Skin of body (tissue), 2 donors: ENCODE measurements around the gene DBP. TPM values are rescaled to one million over a fixed set of nuclear protein-coding genes. Genes with fewer than 3 reads are reported as not detected.
A peak's percentile ranks its signal among the peaks of the same experiment; 100 is the strongest.
"Not testable (repeated sequence)": the region's sequence is repeated elsewhere in the genome, so short reads cannot be mapped to it uniquely, and the experiment has no call there.

Experiments
- DNase-seq: peaks from one replicate; lab custom pipeline; 2025; lab: John Stamatoyannopoulos, UW
- total RNA-seq: library from RNA; depleted of rRNA; stranded (reverse); fragments of >200 nt; gene quantifications from one replicate; pipeline ENCODE4 v1.2.3, GENCODE V29; 2014

Gene DBP, protein sequence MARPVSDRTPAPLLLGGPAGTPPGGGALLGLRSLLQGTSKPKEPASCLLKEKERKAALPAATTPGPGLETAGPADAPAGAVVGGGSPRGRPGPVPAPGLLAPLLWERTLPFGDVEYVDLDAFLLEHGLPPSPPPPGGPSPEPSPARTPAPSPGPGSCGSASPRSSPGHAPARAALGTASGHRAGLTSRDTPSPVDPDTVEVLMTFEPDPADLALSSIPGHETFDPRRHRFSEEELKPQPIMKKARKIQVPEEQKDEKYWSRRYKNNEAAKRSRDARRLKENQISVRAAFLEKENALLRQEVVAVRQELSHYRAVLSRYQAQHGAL
- 5.7 TPM for total RNA-seq

DNA sequence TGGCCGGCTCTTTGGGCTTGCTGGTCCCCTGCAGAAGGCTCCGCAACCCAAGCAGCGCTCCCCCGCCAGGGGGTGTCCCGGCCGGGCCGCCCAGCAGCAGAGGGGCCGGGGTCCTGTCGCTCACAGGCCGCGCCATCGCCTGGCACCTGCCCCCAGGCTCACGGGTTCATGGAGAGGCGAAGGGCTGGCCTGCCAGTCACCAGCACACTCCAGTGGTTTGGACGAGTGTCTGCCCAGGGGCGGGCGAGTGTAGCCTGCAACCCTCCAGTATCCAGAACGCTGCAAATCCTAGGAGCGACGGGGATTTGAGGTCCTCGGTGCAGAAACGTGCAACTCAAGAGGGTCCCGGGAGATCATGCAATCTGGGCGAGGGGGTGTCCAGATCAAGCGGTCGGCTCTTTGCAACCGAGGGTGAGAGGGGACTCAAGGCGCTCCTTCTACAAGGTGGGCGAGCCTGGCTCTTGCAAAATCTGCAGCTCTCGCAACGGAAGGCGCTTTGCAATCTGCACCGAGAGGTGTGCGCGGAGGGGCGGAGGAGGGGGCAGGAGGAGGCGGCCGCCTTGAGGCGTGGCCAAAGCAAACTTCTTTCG is at the start of gene DBP:
Gene DBP (minus strand): TSS at position 521 of the 590 bp plus-strand sequence. CDS start 385 bp downstream, at position 136.
- peak; percentile 70 for DNase-seq

DNA sequence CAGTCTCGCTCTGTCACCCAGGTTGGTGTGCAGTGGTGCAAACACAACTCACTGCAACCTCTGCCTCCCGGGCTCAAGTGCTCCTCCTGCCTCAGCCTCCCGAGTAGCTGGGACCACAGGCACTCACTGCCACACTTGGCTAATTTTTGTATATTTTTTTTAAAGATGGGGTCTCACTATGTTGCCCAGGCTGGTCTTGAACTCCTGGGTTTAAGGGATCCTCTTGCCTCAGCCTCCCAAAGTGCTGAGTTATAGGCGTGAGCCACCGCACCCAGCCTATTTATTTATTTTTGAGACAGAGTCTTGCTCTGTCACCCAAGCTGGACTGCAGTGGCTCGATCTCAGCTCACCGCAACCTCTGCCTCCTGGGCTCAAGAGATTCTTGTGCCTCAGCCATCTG is 49.5 kb upstream of the DBP start:
- DNase-seq: not testable (repeated sequence)

DNA sequence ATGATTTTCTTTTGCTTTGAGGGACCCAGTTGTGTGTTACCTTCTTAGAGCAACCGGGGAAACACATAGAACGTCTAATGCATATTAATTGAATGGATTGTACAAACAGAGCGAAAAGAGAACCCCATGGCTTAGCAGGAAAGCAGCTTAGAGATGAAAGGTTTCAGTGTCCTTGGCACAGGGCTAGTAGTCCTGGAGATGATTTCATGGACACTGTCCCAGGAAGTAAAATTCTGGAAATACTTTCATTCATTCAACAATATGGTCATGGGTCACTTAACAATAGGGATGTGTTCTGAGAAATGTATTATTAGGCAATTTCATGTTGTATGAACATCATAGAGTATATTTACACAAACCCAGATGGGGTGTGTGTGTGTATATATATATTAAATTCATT is 48.9 kb upstream of the DBP start:
- no peak for DNase-seq

DNA sequence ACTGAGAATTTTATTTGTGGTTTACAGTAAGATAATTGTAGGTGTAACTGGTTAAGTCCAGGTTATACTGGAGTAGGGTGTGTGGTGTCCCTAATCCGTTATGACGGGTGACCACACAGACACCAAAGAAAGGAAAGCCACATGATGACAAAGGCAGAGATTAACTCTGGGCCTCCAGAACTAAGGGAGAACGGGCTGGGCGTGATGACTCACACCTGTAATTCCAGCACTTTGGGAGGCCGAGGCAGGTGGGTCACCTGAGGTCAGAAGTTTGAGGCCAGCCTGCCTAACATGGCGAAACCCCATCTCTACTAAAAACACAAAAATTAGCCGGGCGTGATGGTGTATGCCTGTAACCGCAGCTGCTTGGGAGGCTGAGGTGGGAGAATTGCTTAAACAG is 48.4 kb upstream of the DBP start:
- DNase-seq: no peak

DNA sequence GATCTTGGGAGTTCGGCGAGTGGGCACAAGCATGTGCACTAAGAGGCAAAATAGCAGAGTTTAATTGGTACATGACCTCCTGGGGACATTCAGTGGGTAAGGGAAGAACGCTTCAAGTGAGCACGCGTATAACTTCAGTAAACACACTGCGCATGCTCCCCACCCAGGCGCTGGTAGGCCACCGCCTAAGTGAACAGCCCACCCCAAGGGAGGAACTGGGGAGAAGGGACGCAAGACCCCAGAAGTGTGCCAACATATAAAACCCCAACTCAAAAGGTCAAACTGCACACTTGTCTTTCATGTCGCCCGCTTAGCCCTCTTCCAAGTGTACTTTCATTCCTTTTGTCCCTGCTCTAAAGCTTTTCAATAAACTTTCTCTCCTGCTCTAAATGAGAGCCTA is 46.2 kb upstream of the DBP start:
- DNase-seq: peak; percentile 63

DNA sequence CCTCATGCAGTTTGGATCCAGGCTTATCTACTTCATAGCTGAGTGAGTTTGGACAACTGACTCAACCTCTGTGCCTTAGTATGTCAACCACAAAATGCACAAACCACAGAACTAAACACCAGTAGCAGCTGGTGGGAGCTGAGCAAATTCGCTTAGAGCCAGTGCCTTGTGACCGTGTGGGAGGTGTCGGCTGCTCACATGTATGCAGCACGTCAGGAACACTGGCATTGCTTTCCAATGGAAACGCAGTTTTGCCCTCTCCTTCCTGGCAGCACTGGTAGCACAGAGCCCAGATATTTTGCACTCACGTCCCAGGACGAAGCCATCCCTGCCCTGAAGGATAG is 43.9 kb upstream of the DBP start:
- DNase-seq: no peak

DNA sequence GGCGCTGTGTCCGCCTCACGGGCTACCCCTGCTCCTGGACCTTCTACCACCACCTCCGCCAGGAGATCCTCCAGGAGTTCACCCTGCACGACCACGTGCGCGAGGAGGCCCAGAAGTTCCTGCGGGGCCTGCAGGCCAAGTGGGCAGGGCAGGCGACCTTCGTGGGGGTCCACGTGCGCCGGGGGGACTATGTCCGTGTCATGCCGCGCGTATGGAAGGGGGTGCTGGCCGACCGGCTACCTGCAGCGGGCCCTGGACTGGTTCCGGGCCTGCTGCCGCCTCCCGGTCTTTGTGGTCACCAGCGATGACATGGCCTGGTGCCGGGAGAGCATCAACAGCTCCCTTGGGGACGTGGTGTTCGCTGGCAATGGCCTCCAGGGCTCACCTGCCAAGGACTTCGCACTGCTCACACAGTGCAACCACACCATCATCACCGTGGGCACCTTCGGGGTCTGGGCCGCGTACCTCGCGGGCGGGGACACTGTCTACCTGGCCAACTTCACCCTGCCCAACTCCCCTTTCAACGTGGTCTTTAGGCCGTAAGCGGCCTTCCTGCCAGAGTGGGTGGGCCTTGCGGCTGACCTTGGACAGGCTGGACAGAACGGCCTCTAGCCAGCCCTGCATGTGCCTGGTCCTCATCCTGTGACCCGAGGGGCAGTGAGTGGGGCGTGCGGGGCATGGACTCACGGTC is 43.4 kb upstream of the DBP start:
- DNase-seq: no peak

DNA sequence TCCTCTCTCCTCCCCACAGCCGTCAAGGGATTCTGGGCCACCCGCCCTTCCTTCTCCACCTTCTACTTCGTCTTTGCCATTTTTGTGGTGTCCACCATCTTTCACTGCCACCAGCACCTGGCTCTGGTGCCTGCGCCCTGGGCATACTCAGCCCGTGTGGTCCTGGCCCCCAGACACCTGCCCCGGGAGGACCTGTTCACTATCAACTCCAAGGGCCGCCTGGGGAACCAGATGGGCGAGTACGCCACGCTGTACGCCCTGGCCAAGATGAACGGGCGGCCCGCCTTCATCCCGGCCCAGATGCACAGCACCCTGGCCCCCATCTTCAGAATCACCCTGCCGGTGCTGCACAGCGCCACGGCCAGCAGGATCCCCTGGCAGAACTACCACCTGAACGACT is 42.8 kb upstream of the DBP start:
- not testable (repeated sequence) for DNase-seq

DNA sequence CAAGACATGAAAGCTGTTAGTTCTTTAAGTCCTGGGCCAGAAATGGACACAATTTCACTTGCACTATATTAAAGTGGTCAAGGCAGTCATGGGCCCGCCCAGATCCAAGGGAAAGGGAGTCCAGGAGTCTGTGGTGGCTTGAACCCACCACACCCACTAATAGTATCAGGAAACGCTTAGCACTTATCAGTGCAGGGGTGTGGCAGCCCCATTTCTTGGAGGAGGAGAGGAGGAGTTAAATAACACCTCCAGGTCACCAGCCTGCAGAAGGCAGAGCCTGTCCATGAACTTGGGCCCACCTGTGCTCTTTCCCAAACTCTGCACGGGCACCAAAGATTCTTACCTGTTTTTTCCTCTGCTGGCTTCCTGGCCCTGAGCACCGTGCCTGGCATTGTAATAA is 41.0 kb upstream of the DBP start:
- no peak for DNase-seq

DNA sequence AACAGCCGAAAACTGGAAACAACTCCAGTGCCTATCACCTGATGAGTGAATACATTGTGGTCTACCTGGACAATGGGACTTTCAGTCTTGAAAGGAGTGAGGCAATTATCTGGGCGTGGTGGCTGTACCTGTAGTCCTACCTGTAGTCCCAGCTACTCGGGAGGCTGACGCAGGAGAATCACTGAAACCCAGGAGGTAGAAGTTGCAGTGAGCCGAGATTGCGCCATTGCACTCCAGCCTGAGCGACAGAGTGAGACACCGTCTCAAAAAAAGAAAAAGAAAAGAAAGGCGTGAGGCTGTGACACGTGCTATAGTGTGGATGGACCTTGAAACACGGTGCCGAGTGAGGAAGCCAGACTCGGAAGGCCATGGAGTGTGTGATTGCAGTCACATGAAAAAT is 39.7 kb upstream of the DBP start:
- DNase-seq: no peak

DNA sequence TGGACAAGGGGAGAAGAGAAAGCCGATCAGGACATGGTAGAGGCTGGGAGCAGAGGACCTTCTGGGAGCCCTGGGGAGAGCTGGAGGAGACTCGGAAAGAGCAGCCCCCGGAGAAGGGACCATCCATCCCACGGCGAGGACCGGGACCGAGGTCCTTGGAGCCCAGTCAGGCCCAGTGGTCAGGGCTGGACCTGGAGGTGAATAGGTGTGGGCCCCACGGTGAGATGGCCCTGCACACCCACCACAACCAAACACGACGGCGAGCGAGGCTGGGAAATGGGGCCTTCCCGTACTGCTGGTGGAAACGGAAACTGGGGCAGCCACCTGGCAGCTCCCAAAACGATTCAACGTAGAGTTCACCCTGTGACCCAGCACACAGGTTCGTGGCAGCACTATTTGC is 39.3 kb upstream of the DBP start:
- DNase-seq: no peak

DNA sequence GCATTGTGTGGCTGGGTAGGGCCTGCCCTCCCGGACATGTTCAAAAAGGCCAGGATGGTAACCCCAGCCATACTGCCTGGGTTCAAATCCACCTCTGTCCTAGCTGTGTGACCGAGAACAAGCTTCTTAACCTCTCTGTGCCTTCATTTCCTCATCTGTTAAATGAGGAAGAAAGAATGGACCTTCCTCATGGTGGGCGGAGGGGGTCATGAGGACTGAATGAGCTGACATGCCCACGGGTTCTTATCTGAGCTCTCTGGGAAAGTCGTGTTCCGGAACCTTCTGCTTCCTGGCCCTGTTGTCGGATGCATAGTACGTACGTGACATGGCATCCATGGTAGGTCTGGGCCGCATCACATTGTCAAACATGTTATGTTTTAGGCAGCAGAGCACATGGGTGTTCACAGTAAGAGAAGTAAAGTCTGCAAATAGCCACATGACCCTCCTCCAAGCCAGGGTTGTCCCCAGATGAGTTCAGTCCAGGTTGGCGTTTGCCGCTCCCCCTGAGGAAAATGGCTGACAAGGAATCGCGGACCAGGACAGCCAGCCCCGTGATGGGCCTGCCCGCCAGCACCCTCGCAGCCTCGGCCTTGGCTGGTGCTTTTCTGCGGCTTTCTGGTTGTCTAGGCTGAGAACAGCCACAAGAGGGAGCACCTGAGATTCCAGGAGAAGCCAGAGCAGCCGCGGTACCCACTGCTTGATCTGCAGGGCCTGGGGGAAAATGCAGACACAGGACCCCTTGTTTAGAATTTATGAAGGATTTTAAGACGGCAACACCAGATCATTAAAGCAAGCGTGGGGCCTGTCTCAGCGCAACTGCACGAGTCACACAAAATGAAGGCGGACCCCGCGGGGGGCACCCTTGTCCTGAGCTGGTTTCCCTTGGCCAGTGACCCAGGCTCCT is 38.0 kb upstream of the DBP start:
- peak; percentile 55 for DNase-seq

- no peak for DNase-seq
Observed at GRCh38 chr19:48674216-48674809, 37.1 kb upstream of the DBP start.

- no peak for DNase-seq
Observed at GRCh38 chr19:48673436-48674100, 36.4 kb upstream of the DBP start.

- no peak for DNase-seq
Observed at GRCh38 chr19:48672994-48673393, 35.8 kb upstream of the DBP start, which contains the start of gene NTN5. TSS of gene NTN5 (minus strand) at chr19:48673017. CDS start at chr19:48670986, 2,031 bp downstream.

- DNase-seq: no peak
Observed at GRCh38 chr19:48671446-48671995, 34.3 kb upstream of the DBP start.

GRCh38 chr19:48670699-48671445 is 33.7 kb upstream of the DBP start:
- peak; percentile 35 for DNase-seq

DNA sequence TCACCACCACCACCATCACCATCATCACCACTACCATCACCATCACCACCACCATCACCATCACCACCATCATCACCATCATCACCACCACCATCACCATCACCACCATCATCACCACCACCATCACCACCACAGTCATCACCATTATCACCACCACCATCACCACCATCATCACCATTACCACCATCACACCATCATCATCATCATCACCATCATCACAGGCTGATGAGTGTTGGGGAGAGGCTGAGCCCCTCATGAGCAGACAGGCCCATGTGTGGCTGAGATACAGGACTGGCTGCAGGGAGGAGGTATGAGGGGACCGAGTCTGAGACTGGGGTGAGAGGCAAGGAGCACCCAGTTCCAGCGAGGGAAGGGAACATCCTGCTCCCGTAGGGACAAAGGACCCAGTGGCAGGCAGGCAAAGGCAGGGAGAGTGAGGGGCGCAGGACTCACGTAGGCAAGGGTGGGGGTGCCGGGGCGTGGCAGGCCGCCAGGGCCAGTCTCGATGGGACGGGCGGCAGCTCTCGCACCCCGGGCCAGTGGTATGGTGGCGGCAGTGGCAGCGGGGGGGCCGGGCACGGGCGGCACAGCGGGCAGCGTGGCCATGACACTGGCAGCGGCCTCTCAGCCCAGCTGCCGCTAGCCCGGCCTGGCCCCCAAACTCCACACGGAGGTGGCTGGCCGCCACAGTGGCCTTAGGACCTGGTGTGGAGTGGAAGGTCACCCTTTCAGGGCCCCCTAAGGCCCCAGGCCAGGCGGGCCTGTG is 32.9 kb upstream of the DBP start:
- DNase-seq: no peak

- no peak for DNase-seq
Observed at GRCh38 chr19:48668761-48669160, 31.6 kb upstream of the DBP start.
